Measurements from ENCODE around the gene RASA3. TPM values are rescaled to one million over a fixed set of nuclear protein-coding genes. Genes with fewer than 3 reads are reported as not detected.
A peak's percentile ranks its signal among the peaks of the same experiment; 100 is the strongest.

Gene RASA3
- total RNA-seq, 4 donors from 2014 or later = 28.1 to 73.4 (median 56.8) TPM

- ATAC-seq (ENCODE audit: low FRiP score) = no peak
- no peak for DNase-seq (ENCODE audit: low spot score)
- no peak for TF ChIP-seq CTCF (IDR thresholded peaks at IDR 0.05)
These were observed 180.1 kb downstream of the RASA3 start for GRCh38 chr13:113952151-113952982.

GRCh38 chr13:113951246-113951999, 181.0 kb downstream of the RASA3 start:
- peak in 1 of 3 donors; percentile 71 for TF ChIP-seq CTCF (IDR thresholded peaks at IDR 0.05)
- peak; percentile 93 for ATAC-seq (ENCODE audit: low FRiP score)
- peak; percentile 59 for DNase-seq (ENCODE audit: low spot score)

- peak; percentile 28 for ATAC-seq (ENCODE audit: low FRiP score)
- DNase-seq (ENCODE audit: low spot score) = no peak
- no peak for TF ChIP-seq CTCF (IDR thresholded peaks at IDR 0.05)
These were observed 181.8 kb downstream of the RASA3 start for GRCh38 chr13:113950451-113951245.

GRCh38 chr13:113949546-113949945, 182.9 kb downstream of the RASA3 start:
- ATAC-seq (ENCODE audit: low FRiP score) = no peak
- no peak for DNase-seq (ENCODE audit: low spot score)
- no peak for TF ChIP-seq CTCF (IDR thresholded peaks at IDR 0.05)

GRCh38 chr13:113948034-113948742, 184.2 kb downstream of the RASA3 start:
- DNase-seq (ENCODE audit: low spot score) = no peak
- ATAC-seq (ENCODE audit: low FRiP score) = no peak
- no peak for TF ChIP-seq CTCF (IDR thresholded peaks at IDR 0.05)

- DNase-seq (ENCODE audit: low spot score) (no peak), ATAC-seq (ENCODE audit: low FRiP score) (peak; percentile 34)
- TF ChIP-seq CTCF (IDR thresholded peaks at IDR 0.05) = peak in 1 of 3 donors; percentile 59
These were observed 185.0 kb downstream of the RASA3 start for GRCh38 chr13:113947311-113948033.
